GM19397 (cell line): ENCODE data around the gene CDYL2.

Experiments used
- ATAC-seq: cut with Tn5 transposase; IDR thresholded peaks from one replicate; pipeline ENCODE4 v1.9.1; 2021; ENCODE audit warnings: mild to moderate bottlenecking, moderate library complexity; ENCODE audit not compliant: unreplicated experiment

The CDYL2 gene

GRCh38 chr16:80604600-80605355, 199.6 kb downstream of the CDYL2 start:
- ATAC-seq = no peak

- no peak for ATAC-seq
Measured at GRCh38 chr16:80602894-80603293, 201.5 kb downstream of the CDYL2 start.

GRCh38 chr16:80601182-80601581, 203.2 kb downstream of the CDYL2 start:
- ATAC-seq = no peak

GRCh38 chr16:80599466-80599865, 204.9 kb downstream of the CDYL2 start:
- ATAC-seq = no peak

- ATAC-seq = no peak
Measured at GRCh38 chr16:80596507-80597207, 207.7 kb downstream of the CDYL2 start.

GRCh38 chr16:80594756-80595155, 209.6 kb downstream of the CDYL2 start:
- no peak for ATAC-seq

GRCh38 chr16:80592273-80592672, 212.1 kb downstream of the CDYL2 start:
- ATAC-seq = no peak

- no peak for ATAC-seq
Measured at GRCh38 chr16:80591071-80591915, 213.1 kb downstream of the CDYL2 start.

- no peak for ATAC-seq
Measured at GRCh38 chr16:80587071-80587470, 217.3 kb downstream of the CDYL2 start.

- no peak for ATAC-seq
Measured at GRCh38 chr16:80586476-80586875, 217.9 kb downstream of the CDYL2 start.

GRCh38 chr16:80585764-80586163, 218.6 kb downstream of the CDYL2 start:
- no peak for ATAC-seq

GRCh38 chr16:80583466-80583865, 220.9 kb downstream of the CDYL2 start:
- ATAC-seq = no peak

- ATAC-seq = peak; percentile 88
Measured at GRCh38 chr16:80580109-80580832, 224.1 kb downstream of the CDYL2 start.

GRCh38 chr16:80577485-80578280, 226.7 kb downstream of the CDYL2 start:
- ATAC-seq = no peak

- ATAC-seq = no peak
Measured at GRCh38 chr16:80576343-80576912, 228.0 kb downstream of the CDYL2 start.

- no peak for ATAC-seq
Measured at GRCh38 chr16:80573700-80574120, 230.7 kb downstream of the CDYL2 start.

GRCh38 chr16:80570106-80570478, 234.3 kb downstream of the CDYL2 start:
- no peak for ATAC-seq

GRCh38 chr16:80569440-80570105, 234.8 kb downstream of the CDYL2 start:
- no peak for ATAC-seq

- no peak for ATAC-seq
Measured at GRCh38 chr16:80564394-80564793, 240.0 kb downstream of the CDYL2 start.
